RPMI7951 (cell line): ENCODE measurements around the gene PAIP2B. TPM values are rescaled to one million over a fixed set of nuclear protein-coding genes. Genes with fewer than 3 reads are reported as not detected.
A peak's percentile ranks its signal among the peaks of the same experiment; 100 is the strongest.
"Not testable (repeated sequence)": the region's sequence is repeated elsewhere in the genome, so short reads cannot be mapped to it uniquely, and the experiment has no call there.

Experiments used
- DNase-seq: peaks from one replicate; pipeline ENCODE4 v3.0.0-alpha.2; 2012; ENCODE audit warnings: low read depth
- total RNA-seq: library from RNA; depleted of rRNA; stranded (reverse); fragments of >200 nt; shearing (Covaris generic); gene quantifications from 2 replicates; pipeline ENCODE4 v1.2.3, GENCODE V29; 2014; rRNA removed

The PAIP2B gene
- 0.48 and 0.49 TPM in 2 replicates for total RNA-seq

GRCh38 chr2:71226965-71227560, at the start of gene PAIP2B:
Gene PAIP2B (minus strand): TSS chr2:71227103. CDS start chr2:71202589, 24,514 bp downstream.
- peak; percentile 100 for DNase-seq

GRCh38 chr2:71275939-71276310, 49.0 kb upstream of the PAIP2B start:
- DNase-seq = no peak

- no peak for DNase-seq
Measured at GRCh38 chr2:71269511-71270090, 42.7 kb upstream of the PAIP2B start.

- DNase-seq = no peak
Measured at GRCh38 chr2:71263386-71263785, 36.5 kb upstream of the PAIP2B start.

GRCh38 chr2:71261534-71261933, 34.6 kb upstream of the PAIP2B start:
- DNase-seq = no peak

GRCh38 chr2:71256421-71256820, 29.5 kb upstream of the PAIP2B start:
- peak; percentile 16 for DNase-seq

- no peak for DNase-seq
Measured at GRCh38 chr2:71254776-71255175, 27.9 kb upstream of the PAIP2B start.

GRCh38 chr2:71254078-71254477, 27.2 kb upstream of the PAIP2B start:
- DNase-seq = no peak

- no peak for DNase-seq
Measured at GRCh38 chr2:71253476-71253875, 26.6 kb upstream of the PAIP2B start.

GRCh38 chr2:71252862-71253261, 26.0 kb upstream of the PAIP2B start:
- no peak for DNase-seq

- no peak for DNase-seq
Measured at GRCh38 chr2:71250935-71251334, 24.0 kb upstream of the PAIP2B start.

- no peak for DNase-seq
Measured at GRCh38 chr2:71244302-71244660, 17.4 kb upstream of the PAIP2B start.

- no peak for DNase-seq
Measured at GRCh38 chr2:71243634-71244301, 16.9 kb upstream of the PAIP2B start.

GRCh38 chr2:71240794-71241193, 13.9 kb upstream of the PAIP2B start:
- DNase-seq = no peak

GRCh38 chr2:71238089-71238488, 11.2 kb upstream of the PAIP2B start:
- DNase-seq = no peak

GRCh38 chr2:71235930-71236587, 9.2 kb upstream of the PAIP2B start:
- no peak for DNase-seq

- not testable (repeated sequence) for DNase-seq
Measured at GRCh38 chr2:71233072-71233471, 6.2 kb upstream of the PAIP2B start.

GRCh38 chr2:71226096-71226964, 573 bp downstream of the PAIP2B start:
- DNase-seq = no peak

GRCh38 chr2:71224935-71225334, 2.0 kb downstream of the PAIP2B start:
- no peak for DNase-seq

- no peak for DNase-seq
Measured at GRCh38 chr2:71224457-71224856, 2.4 kb downstream of the PAIP2B start.

GRCh38 chr2:71223767-71224333, 3.1 kb downstream of the PAIP2B start:
- peak; percentile 65 for DNase-seq

- no peak for DNase-seq
Measured at GRCh38 chr2:71220743-71221142, 6.2 kb downstream of the PAIP2B start.
